ENCODE results near the gene SYNPR.
"Not testable (repeated sequence)": the region's sequence is repeated elsewhere in the genome, so short reads cannot be mapped to it uniquely, and the experiment has no call there.

Gene SYNPR

DNA sequence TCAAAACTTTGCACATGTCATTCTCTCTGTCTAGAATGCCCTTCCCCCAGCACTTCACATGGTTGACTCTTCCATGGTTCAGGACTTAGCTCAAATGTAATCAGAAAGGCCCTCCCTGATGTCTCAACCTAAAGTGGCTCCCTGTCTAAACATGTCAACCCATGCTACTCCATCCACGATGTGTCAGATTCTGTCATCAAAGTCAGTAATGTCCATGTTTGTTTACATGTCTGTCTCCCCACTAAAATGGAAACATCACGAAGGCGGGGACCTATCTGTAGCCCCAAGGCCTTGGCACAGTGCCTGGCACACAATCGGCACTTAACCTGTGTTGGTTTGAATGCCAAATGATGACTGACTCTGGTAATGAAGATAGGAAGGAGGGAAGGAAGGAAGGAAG lies 353.6 kb downstream of the SYNPR start:
- no peak for DNase-seq (ENCODE audit: low spot score)

DNA sequence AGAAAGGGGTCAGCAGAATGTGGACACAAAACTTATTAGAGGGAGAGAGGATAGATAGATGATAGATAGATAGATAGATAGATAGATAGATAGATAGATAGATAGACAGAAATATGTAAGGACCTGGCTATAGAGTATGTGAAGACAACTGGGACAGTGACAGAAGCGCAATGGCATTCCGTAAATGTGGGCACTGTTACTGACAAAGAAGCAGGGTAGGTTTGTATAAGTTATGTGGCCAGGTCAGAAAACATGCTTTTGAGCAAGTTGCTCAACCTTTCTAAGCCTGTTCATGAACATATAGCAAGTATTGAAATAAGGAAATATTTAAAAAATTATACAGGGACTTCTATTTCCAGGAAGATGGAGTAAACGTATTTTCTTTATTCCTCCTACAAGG lies 357.1 kb downstream of the SYNPR start:
- no peak for DNase-seq (ENCODE audit: low spot score)

DNA sequence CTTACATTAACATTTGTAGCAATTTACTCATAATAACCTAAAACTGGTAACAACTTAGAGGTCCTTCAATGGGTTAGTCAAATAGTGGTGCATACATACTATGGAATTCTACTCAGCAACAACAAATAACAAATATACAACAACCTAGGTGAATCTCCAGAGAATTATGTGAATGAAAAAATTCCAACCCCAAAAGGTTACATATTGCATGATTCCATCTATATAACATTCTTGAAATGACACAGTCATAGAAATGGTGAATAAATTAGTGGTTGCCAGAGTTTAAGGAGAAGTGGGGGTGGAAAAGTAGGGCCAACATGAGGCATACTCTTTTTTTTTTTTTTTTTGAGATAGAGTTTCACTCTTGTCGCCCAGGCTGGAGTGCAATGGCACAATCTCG lies 361.7 kb downstream of the SYNPR start:
- no peak for DNase-seq (ENCODE audit: low spot score)

DNA sequence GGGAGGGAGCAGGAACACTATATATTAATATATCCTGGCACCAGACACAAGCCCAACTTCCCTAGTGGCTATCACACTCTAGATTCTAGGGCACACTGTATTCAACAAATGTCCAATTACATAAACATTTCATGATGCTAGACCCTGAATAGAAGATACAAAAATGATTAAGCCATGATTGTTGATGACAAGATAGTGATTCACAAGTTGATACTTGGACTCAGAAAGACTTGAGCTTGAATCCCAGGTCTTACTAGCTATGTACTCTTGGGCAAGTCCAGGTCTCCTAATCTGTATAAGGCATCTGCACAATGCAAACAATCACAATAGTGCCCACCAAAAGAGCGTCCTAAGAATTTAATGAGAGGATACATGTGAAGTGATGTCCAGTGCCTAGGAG lies 364.4 kb downstream of the SYNPR start:
- DNase-seq (ENCODE audit: low spot score), result no peak

DNA sequence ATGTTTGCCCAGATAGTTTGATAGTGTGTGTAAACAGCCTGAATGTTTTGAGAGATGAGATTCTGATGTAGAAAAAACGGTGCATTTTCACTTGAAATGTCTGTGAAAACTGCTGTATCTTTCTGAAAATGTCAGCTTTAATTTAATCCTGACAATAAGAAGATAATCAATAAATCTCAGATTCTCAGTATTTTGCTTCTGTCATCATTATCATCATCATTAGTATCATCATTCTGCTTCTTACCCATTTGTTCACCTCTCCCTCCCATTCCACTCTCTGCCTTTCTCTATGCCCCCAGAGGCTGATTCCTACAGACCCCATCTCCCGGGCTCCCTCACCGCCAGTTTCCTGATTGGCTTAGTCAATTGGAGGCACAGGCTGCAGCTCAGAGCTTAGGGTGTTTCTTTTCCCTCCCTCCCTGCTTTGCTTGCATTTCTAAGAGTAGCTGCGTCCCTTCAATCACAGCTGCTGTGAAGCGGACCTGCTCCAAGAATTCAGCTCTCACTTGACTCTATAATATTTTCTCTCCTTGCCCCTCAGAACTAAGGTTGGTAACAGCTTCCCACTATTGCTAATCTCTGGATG lies 366.2 kb downstream of the SYNPR start:
- DNase-seq (ENCODE audit: low spot score), result no peak

DNA sequence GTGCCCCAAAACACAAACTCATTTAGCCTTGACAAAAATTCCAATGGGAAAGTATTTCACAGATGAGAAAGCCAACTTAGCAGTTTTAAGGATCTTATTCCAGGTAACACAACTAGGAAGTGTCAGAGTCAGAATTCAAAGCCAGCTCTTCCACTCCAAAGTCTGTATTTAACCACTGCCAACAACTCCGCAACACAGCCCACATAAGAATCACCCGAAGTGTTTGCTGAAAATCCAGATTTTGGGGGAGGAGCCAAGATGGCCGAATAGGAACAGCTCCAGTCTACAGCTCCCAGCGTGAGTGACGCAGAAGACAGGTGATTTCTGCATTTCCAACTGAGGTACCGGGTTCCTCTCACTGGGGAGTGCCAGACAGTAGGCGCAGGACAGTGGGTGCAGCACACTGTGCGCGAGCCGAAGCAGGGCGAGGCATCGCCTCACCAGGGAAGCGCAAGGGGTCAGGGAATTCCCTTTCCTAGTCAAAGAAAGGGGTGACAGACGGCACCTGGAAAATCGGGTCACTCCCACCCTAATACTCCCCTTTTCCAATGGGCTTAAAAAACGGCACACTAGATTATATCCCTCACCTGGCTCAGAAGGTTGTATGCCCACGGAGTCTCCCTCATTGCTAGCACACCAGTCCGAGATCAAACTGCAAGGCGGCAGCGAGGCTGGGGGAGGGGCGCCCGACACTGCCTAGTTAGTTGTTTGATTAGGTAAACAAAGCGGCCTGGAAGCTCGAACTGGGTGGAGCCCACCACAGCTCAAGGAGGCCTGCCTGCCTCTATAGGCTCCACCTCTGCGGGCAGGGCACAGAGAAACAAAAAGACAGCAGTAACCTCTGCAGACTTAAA lies 367.0 kb downstream of the SYNPR start:
- not testable (repeated sequence) for DNase-seq (ENCODE audit: low spot score)

DNA sequence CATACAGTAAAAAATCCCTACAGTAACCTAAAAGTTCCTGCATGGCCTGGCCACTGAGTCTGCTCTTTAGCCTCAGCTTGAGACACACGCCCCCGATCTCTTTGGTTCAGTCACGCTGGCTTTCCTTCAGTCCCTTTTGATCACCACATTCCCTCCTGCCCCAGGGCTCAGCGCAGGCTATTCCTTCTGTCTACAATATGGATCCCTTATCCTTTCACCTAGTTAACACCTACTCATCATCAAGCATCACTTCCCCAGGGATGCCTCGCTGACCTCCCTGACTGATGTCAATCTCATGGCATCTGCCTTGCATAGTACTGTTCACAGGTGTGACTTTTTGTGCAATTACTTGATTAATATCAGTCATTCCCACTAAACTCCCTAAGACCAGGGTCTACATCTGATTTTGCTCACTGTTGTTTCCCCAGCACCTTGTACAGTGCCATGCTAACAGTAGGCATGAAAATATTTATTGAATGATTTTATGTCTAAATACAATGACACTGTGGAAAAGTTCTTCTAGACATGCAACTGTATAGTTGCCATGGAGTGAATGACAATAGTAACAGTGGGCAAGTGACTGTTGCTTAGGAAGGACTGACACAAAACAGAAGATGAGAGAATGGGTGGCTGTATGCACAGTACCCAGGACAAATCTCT lies 374.1 kb downstream of the SYNPR start, which contains the start of gene SNTN:
TSS of gene SNTN (plus strand) at position 610 of the 660 bp plus-strand sequence. CDS start at position 623, 13 bp downstream.
- no peak for DNase-seq (ENCODE audit: low spot score)

DNA sequence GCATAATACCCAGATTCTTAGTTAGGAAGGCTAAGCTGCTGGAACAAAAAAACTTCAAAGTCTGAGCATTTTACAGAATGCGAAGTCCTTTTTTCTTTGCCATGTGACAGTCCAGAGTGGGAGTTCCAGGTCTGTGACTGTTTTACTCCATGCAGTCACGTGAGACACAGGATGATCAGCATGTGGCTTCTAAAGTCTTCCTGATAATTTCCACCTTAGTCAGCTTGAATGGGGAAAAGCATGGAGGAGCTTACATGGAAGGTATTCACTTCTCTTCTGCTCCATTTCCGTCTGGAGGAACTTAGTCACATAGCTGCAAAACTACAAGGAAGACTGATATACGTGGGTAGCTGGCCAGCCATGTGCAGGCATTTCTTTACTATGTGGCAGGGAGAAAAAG lies 376.1 kb downstream of the SYNPR start:
- no peak for DNase-seq (ENCODE audit: low spot score)

DNA sequence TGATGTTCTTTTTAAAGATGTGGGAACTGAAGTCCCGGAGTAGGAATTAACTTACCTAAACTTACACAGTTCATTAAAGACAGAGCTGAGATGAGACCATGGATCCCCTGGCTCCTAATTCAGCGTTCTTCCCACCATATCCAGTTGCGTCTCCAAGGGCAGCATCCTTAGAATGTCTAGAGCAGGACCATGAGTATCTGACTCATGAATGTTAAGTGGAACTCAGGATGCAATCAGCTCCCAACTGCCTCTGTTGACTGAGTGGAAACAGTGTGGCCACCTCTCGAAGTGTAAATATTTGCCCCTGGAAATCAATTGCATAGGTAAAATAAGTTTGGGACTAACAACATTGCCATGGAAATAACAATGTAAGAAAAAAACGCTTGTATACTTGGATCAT lies 376.8 kb downstream of the SYNPR start:
- no peak for DNase-seq (ENCODE audit: low spot score)

DNA sequence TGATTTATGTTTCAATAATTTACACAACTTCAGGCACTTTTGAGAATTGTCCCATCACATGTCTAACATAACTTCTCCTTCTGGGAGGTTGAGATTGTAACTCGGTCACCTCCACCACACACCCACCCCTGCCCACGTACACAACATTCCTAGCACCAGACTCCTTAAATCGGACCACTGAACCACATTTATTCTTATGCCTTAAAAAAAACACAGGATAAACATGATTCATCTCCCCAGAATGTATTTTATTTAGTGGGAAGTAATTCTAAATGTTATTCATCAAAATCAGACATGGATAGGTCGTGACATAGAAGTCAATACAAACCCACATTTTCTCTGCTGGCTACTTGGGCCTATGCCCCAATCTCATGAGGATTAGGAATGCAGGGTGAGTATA lies 377.4 kb downstream of the SYNPR start:
- DNase-seq (ENCODE audit: low spot score), result no peak

DNA sequence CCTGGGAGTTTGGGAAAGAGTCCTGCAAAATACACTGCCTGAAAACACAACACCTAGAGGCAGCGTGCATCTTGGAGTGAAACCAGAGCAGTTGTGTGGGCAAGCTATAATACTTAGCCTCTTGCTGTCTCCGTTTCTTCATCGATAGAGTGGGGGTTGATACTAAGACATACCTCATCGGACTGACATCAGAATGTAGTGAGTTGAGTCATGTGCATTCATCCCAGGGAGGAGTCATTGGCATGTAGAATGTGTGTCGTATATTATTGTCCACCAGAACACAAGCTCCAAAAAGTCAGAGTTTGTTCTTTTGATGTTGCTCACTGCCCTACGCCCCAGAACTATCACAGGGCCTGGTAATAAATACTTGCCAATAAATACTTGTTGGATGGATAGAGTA lies 378.7 kb downstream of the SYNPR start:
- no peak for DNase-seq (ENCODE audit: low spot score)

DNA sequence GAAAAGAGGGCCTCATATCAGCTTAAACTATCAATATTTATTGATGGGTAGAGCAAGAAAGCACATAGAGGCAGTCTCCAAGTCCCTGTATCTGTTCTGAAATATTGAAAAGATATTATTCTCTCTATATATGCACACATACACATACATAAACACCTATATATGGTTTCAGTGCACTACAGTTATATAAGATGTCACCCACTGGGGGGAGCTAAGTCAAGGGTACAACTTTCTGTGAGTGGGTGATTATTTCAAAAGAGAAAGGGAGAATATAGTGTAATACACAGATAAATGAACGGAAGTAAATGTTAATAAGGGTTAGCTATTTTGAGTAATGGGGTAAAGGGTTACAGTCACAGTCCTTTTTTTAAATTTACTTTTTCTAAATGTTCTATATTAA lies 383.1 kb downstream of the SYNPR start:
- no peak for DNase-seq (ENCODE audit: low spot score)

DNA sequence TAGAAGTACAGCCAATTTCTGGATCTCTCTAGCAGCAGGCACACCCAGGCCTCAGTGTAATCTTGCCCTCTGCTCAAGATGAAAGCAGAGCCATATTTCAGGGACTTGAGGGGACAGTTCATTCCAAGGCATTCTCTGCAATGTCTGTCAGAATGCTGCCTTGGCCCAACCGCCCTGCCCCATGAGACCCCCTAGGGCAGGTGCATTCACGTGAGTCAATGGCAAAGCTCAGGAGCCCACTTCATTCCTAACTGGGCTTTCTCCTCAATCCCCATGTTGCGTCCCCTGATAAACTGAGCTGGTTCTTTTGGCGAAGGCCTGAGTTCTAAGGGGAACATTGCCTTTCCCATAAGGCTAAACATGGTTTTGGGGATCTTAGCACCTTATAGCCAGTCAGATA lies 383.9 kb downstream of the SYNPR start:
- DNase-seq (ENCODE audit: low spot score), result no peak

DNA sequence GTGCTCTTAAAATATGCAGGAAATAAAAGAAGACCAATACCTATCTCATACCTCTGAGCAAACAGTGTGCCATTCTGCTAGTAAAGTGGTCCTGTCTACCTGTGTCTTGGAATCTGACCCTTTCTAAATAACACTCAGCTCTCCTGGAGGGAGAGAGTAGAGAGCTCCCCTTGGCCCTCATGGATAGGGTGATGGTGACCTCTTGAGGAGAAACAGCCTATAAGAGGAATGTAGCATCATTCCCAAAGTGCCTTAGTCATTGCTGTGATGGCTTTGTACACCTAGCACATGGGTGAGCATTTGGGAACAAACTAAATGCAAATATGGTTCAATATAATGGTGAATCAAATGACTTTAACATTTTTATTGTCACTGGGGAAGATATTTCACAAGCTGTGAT lies 384.4 kb downstream of the SYNPR start:
- DNase-seq (ENCODE audit: low spot score), result no peak

All from HuH-7.5 (cell line).